Measurements from ENCODE around the gene IFT20. TPM values are rescaled to one million over a fixed set of nuclear protein-coding genes. Genes with fewer than 3 reads are reported as not detected.
"Not testable (repeated sequence)": the region's sequence is repeated elsewhere in the genome, so short reads cannot be mapped to it uniquely, and the experiment has no call there.

The IFT20 gene
- total RNA-seq, 1 donor from 2014 or later, result 34.6 TPM

- no peak for DNase-seq
Observed at GRCh38 chr17:28306954-28307401, 28.3 kb downstream of the IFT20 start.

DNA sequence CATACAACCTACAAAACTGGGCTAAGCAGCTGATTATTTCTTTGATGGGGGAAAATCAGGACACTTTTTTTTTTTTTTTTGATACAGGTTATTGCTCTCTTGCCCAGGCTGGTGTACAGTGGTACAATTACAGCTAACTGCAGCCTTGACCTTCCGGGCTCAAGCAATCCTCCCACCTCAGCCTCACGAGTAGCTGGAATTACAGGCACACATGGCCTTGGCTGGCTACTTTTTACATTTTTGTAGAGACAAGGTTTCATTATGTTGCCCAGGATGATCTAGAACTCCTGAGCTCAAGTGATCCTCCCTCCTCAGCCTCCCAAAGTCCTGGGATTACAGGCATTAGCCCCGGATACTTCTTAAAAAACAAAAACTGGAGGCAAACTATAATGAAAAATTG lies 36.8 kb downstream of the IFT20 start:
- no peak for DNase-seq

- DNase-seq, result peak; percentile 3
Observed at GRCh38 chr17:28295677-28296578, 39.3 kb downstream of the IFT20 start.

GRCh38 chr17:28293994-28294393 lies 41.3 kb downstream of the IFT20 start:
- no peak for DNase-seq

DNA sequence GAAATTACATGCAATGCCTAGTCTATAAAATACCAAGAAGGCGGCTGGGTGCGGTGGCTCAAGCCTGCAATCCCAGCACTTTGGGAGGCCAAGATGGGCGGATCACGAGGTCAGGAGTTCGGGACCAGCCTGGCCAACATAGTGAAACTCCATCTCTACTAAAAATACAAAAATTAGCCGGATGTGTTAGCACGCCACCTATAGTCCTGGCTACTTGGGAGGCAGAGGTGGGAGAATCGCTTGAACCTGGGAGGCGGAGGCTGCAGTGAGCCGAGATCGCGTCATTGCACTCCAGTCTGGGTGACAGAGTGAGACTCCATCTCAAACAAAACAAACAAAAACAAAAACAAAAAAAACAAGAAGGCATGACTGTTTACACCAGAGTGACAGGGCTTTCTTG lies 42.4 kb downstream of the IFT20 start:
- not testable (repeated sequence) for DNase-seq

DNA sequence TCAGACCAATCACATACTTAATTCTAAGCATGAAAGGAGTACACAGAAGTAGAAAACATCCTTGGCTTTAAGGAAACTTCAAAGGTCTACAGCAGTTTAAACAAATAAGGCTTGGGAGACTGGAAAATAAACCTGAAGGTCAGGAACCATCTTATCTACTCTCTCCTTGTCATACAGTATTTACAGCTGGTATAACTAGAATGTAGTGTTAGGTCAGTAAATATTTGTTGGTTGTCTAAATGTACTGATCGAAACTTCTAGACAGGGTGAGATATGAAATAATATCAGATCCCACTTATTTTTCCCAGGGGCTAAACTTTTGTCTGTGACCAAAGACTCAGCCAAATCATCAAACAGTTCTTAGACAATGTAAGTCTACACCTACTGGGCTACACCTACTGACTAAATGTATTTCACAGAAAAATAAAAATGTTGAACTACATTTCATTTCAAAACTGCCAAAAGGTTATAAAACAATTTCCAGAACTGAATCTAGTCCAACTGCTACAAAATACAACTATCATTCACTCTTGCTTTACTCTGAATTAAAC lies 43.4 kb downstream of the IFT20 start:
- DNase-seq, result no peak

DNA sequence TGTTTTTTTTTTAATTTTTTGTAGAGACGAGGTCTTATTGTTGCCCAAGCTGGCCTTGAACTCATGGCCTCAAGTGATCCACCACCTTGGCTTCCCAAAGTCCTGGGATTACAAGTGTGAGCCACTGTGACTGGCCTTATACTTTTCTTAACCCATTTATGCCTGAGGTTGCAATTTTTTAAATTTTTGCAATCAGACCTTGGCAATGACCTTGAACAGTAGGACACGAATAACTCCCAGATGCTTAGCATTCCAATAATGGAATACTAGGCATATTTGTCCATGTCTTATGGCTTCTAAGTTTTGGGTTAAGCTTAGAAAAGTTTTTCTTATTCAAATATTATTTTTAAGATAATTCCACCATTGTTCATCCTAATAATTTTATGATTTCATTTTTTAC lies 44.6 kb downstream of the IFT20 start:
- no peak for DNase-seq

DNA sequence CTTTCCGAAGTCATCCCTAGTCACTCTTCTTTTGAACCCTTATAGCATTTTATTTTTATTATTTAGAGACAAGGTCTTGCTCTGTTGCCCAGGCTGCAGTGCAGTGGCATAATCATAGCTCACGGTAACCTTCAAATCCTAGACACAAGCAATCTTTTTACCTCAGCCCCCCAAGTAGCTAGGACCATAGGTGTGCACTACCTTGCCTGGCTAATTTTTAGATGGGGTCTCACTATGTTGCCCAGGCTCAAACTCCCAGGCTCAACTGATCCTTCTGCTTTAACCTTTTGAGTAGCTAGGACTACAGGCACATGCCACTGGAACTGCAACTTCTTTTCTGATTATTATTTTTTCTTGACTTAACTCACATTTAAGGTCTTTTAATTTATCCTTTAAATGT lies 49.3 kb downstream of the IFT20 start:
- DNase-seq, result no peak

DNA sequence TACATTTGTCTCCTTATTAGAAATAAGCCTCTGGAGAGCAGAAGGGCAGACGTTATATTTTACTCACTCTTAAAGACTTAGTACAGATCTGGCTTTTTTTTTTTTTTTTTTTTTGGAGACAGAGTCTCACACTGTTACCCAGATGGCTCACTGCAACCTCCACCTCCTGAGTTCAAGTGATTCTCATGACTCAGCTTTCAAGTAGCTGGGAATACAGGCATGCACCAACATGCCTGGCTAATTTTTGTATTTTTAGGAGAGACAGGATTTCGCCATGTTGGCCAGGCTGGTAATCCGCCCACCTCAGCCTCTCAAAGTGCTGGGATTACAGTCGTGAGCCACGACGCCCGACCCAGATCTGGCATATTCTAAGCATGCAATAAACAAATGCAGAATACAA lies 52.7 kb downstream of the IFT20 start:
- no peak for DNase-seq

DNA sequence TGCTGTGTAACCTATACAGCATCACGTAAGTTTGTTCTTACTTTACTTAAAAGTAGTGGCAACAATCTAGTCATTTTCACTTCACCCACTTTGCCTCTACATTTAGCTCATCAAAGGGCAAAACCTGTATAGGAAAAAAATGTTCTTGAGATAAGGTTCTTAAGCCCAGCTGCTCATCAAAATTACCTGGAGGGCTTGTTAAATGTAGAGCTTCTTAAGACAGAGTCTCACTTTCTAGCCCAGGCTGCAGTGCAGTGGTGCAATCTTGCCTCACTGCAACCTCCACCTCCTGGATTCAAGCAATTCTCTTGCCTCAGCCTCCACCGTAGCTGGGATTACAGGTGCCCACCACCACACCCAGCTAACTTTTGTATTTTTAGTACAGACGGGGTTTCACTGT lies 54.4 kb downstream of the IFT20 start:
- no peak for DNase-seq

GRCh38 chr17:28279411-28279810 lies 55.9 kb downstream of the IFT20 start:
- DNase-seq, result no peak

Other genes with a start within 250 kb of the IFT20 start
- gene TMEM97, start 16.3 kb downstream of the IFT20 start, total RNA-seq, result 12.1 TPM
- 26.6 TPM for gene TNFAIP1, start 289 bp upstream of the IFT20 start, total RNA-seq
- gene POLDIP2, start 22.1 kb upstream of the IFT20 start, total RNA-seq, result 49.7 TPM
- not detected for gene SEBOX, start 29.7 kb upstream of the IFT20 start, total RNA-seq
- gene VTN, start 34.8 kb upstream of the IFT20 start, total RNA-seq, result 1.0 TPM
- 11.4 TPM for gene SARM1, start 36.2 kb upstream of the IFT20 start, total RNA-seq
- 6.5 TPM for gene SLC46A1, start 70.7 kb upstream of the IFT20 start, total RNA-seq
- 1.1 TPM for gene SLC13A2, start 138.2 kb upstream of the IFT20 start, total RNA-seq
- gene FOXN1, start 170.9 kb upstream of the IFT20 start, total RNA-seq, result 0.21 TPM
- gene UNC119, start 217.2 kb upstream of the IFT20 start, total RNA-seq, result 15.1 TPM
- gene PIGS, start 236.1 kb upstream of the IFT20 start, total RNA-seq, result 52.4 TPM
- gene ALDOC, start 241.4 kb upstream of the IFT20 start, total RNA-seq, result 10.7 TPM